ENCODE measurements around the gene FERD3L.
A peak's percentile ranks its signal among the peaks of the same experiment; 100 is the strongest.

The FERD3L gene

DNA sequence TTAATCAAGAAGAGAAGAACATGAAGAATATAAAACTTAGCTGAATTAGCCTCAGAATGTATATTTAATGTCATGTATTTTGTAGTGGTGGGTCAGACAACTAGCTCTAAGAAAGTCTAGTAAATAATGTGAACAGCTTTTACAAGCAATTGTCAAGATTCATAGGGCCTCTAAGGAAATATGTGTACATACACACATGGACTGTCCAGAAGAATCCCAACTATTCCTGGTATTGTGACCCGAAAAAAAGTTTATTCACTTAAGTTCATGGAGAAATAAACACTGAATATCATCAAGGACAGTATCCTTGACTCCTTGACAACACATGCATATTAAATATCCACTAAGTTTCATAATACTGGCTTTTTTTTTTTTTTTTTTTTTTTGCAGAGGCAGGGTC is 16.4 kb downstream of the FERD3L start:
- in situ Hi-C loops (cut with HindIII; ENCODE audit: low sequenced_read_pairs): no loop called here
- TF ChIP-seq, protein P1, sequence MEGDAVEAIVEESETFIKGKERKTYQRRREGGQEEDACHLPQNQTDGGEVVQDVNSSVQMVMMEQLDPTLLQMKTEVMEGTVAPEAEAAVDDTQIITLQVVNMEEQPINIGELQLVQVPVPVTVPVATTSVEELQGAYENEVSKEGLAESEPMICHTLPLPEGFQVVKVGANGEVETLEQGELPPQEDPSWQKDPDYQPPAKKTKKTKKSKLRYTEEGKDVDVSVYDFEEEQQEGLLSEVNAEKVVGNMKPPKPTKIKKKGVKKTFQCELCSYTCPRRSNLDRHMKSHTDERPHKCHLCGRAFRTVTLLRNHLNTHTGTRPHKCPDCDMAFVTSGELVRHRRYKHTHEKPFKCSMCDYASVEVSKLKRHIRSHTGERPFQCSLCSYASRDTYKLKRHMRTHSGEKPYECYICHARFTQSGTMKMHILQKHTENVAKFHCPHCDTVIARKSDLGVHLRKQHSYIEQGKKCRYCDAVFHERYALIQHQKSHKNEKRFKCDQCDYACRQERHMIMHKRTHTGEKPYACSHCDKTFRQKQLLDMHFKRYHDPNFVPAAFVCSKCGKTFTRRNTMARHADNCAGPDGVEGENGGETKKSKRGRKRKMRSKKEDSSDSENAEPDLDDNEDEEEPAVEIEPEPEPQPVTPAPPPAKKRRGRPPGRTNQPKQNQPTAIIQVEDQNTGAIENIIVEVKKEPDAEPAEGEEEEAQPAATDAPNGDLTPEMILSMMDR (IDR thresholded peaks at IDR 0.05; ENCODE audit: low read depth, low read length, missing control alignments): no peak
- no peak overlapping the region for H3K4me3 ChIP-seq (ENCODE audit: low read depth, low read length)
- DNase-seq (ENCODE audit: low read depth): no peak

- DNase-seq (ENCODE audit: low read depth): no peak
- in situ Hi-C loops (cut with HindIII; ENCODE audit: low sequenced_read_pairs): loop anchor here (25.0 kb wide), 1 partner anchor 535 kb away; no protein-coding TSS in a partner anchor
- TF ChIP-seq, protein P1 (IDR thresholded peaks at IDR 0.05; ENCODE audit: low read depth, low read length, missing control alignments): peak; percentile 83
- no peak overlapping the region for H3K4me3 ChIP-seq (ENCODE audit: low read depth, low read length)
These were observed 23.1 kb downstream of the FERD3L start for GRCh38 chr7:19121977-19122588.

DNA sequence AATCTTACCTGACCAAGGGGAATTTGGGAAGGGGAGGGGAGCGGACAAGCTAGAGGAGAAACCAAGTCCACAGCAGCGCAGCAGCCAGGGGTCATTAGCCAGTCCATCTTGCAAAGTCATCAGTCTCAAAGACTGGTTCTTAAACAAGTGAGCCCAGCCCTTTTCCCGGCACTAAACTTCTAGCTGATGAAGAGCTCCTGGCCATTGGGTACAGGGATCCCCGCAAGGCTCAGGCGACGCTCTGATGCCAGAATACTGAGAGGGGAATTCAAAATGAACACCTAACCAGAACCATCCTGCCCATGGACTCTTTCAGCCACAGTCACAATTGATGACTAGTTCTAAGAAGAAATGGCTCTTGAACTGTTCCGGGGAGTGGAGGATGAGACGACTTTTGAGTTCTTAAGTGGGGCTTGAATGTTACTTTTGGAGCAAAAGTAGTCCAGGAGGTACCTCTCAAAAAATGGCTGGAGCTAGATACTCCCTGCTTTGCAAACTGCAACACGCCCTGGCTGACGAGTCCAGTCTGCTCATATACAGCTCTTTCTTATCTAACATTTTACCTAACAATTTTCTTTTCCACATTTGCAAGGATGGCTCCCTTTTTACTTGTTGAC is 25.2 kb downstream of the FERD3L start:
- no peak for DNase-seq (ENCODE audit: low read depth)
- H3K4me3 ChIP-seq (ENCODE audit: low read depth, low read length): no peak overlapping the region
- TF ChIP-seq, protein P1 (IDR thresholded peaks at IDR 0.05; ENCODE audit: low read depth, low read length, missing control alignments): no peak
- in situ Hi-C loops (cut with HindIII; ENCODE audit: low sequenced_read_pairs): loop anchor here (25.0 kb wide), 1 partner anchor 533 kb away; no protein-coding TSS in a partner anchor

- in situ Hi-C loops (cut with HindIII; ENCODE audit: low sequenced_read_pairs): loop anchor here (25.0 kb wide), 1 partner anchor 532 kb away; no protein-coding TSS in a partner anchor
- no peak for DNase-seq (ENCODE audit: low read depth)
- TF ChIP-seq, protein P1 (IDR thresholded peaks at IDR 0.05; ENCODE audit: low read depth, low read length, missing control alignments): no peak
- no peak overlapping the region for H3K4me3 ChIP-seq (ENCODE audit: low read depth, low read length)
These were observed 25.8 kb downstream of the FERD3L start for GRCh38 chr7:19119372-19119771.

DNA sequence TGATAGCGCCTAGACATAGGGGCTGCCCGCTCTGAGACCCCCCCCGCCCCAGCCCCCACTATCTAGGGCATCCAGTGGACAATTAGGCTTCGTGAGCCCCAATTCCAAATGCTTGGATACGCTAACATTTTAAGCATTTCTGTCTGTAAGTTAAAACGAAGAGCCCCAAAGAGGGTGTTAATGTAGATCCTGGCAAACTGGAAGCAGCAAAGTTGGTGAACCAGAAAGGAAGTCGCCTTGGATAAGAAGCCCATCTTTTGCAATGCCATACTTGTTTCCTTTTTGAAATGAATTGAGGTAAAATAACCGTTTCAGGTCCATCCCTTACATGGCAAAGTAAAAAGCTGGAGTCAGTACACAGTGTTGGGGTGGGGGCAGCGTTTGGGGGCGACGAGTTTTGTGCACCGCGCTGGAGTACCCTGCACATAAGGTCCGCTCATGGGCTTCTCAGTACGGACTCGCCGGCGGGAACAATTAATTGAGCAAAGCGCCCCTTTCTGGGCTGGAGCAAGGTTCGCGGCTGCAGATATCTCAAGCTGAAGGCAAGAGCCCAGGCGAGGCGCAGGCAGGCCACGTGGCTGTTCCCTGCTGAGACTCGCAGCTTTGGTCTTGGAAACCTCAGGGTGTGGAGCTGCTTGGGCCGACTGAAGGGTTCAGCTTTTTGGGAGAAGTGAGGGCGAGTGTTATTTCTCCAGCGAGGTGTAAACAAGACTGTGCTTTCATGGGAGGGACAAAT is 26.4 kb downstream of the FERD3L start:
- no peak for DNase-seq (ENCODE audit: low read depth)
- in situ Hi-C loops (cut with HindIII; ENCODE audit: low sequenced_read_pairs): loop anchor here (25.0 kb wide), 1 partner anchor 532 kb away; no protein-coding TSS in a partner anchor
- peak overlapping the region; percentile 91 for H3K4me3 ChIP-seq (ENCODE audit: low read depth, low read length)
- TF ChIP-seq, protein P1 (IDR thresholded peaks at IDR 0.05; ENCODE audit: low read depth, low read length, missing control alignments): no peak

- DNase-seq (ENCODE audit: low read depth): no peak
- H3K4me3 ChIP-seq (ENCODE audit: low read depth, low read length): peak overlapping the region; percentile 91
- in situ Hi-C loops (cut with HindIII; ENCODE audit: low sequenced_read_pairs): loop anchor here (25.0 kb wide), 1 partner anchor 531 kb away; no protein-coding TSS in a partner anchor
- TF ChIP-seq, protein P1 (IDR thresholded peaks at IDR 0.05; ENCODE audit: low read depth, low read length, missing control alignments): peak; percentile 33
These were observed 27.2 kb downstream of the FERD3L start for GRCh38 chr7:19117870-19118608.
